ENCODE measurements around the gene M1AP. TPM values are rescaled to one million over a fixed set of nuclear protein-coding genes. Genes with fewer than 3 reads are reported as not detected.
A peak's percentile ranks its signal among the peaks of the same experiment; 100 is the strongest.

The M1AP gene
- total RNA-seq, 2 donors from 2014 or later: 0.60 TPM; not detected in 1

DNA sequence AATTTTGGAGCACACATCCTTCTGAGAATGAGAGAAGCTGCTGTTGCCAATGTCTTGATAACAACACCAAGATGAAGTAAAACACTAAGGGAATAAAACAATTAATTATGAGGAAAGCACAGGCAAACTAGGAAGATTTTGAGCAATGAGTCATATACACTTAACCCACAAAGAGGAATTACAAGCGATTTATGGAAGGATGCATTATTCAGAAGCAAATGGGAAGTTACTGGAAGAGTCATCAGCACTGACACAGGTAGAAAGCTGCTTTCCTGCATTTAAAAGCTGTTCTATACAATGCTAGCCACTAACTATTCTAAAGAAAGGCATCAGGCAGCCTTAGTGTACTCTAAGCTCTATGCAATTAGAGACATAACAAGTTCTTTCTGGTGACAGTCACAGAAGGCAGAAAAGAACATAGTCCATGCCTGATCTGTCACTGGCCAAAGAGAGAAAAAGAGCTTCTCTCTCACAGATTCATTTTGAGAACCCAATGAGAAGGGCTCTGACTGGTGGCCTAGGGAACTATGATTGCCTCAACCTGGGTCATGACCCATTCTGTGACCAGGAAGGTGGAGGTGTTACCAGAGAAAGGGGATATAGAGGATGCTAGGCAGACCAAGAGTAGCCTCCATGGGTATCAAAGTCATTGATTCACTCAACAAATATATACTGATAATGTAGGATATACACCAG is 45.4 kb downstream of the M1AP start:
- H3K9me3 ChIP-seq (ENCODE audit: control insufficient read depth, low read length, poor library complexity, severe bottlenecking): no peaks in the 10 kb centered on the region
- Mint-ChIP-seq H3K27me3 (peaks cover 26% of the 10 kb centered on the region), H3K4me1 (peaks cover 5% of the 10 kb centered on the region), H3K27ac (no peak overlapping the region), H3K36me3 (ENCODE audit: low read depth) (no peaks in the 10 kb centered on the region), H3K4me3 (no peak overlapping the region)
- DNase-seq: no peak
- no peak for ATAC-seq

- DNase-seq: no peak
- Mint-ChIP-seq H3K4me3 (no peak overlapping the region), H3K36me3 (ENCODE audit: low read depth) (no peaks in the 10 kb centered on the region), H3K4me1 (peaks cover 5% of the 10 kb centered on the region), H3K27ac (no peak overlapping the region), H3K27me3 (peaks cover 30% of the 10 kb centered on the region)
- H3K9me3 ChIP-seq (ENCODE audit: control insufficient read depth, low read length, poor library complexity, severe bottlenecking): no peaks in the 10 kb centered on the region
- no peak for ATAC-seq
Measured at GRCh38 chr2:74599676-74600075, 48.5 kb downstream of the M1AP start.

DNA sequence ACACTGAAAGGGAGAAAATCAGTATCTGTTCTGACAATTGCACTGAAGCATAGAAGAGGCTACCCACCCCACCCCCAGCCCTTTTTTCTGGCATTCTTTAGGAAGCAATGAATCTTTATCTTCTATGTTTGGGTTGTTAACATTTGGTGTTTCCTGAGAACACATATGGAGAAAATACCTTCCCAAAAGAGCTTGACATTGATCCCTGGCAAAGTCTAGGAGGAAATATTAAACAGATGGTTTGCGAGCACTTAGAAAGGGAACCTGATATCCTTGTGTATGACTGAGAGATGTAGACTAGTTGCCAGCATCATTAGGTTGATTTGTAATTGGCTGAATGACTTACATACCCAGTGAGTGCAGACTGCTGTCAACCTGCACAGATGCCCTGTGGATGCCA is 50.7 kb downstream of the M1AP start:
- Mint-ChIP-seq H3K36me3 (ENCODE audit: low read depth) (peaks cover 2% of the 10 kb centered on the region), H3K4me1 (peaks cover under 1% of the 10 kb centered on the region), H3K27ac (no peak overlapping the region), H3K4me3 (no peak overlapping the region), H3K27me3 (peaks cover 43% of the 10 kb centered on the region)
- no peak for ATAC-seq
- H3K9me3 ChIP-seq (ENCODE audit: control insufficient read depth, low read length, poor library complexity, severe bottlenecking): no peaks in the 10 kb centered on the region
- no peak for DNase-seq

- Mint-ChIP-seq H3K4me1 (no peaks in the 10 kb centered on the region), H3K4me3 (no peak overlapping the region), H3K27ac (no peak overlapping the region), H3K27me3 (peaks cover 43% of the 10 kb centered on the region), H3K36me3 (ENCODE audit: low read depth) (peaks cover 2% of the 10 kb centered on the region)
- no peak for ATAC-seq
- H3K9me3 ChIP-seq (ENCODE audit: control insufficient read depth, low read length, poor library complexity, severe bottlenecking): no peaks in the 10 kb centered on the region
- DNase-seq: no peak
Measured at GRCh38 chr2:74596584-74596983, 51.5 kb downstream of the M1AP start.

- no peak overlapping the region for H3K27ac Mint-ChIP-seq
- H3K4me3 Mint-ChIP-seq: no peak overlapping the region
- DNase-seq (no peak), ATAC-seq (no peak)
- peaks cover 2% of the 10 kb centered on the region for H3K36me3 Mint-ChIP-seq (ENCODE audit: low read depth)
- no peaks in the 10 kb centered on the region for H3K4me1 Mint-ChIP-seq
- peaks cover 54% of the 10 kb centered on the region for H3K27me3 Mint-ChIP-seq
- H3K9me3 ChIP-seq (ENCODE audit: control insufficient read depth, low read length, poor library complexity, severe bottlenecking): no peaks in the 10 kb centered on the region
Measured at GRCh38 chr2:74593826-74594772, 54.0 kb downstream of the M1AP start.

GRCh38 chr2:74588664-74589063 is 59.5 kb downstream of the M1AP start:
- peaks cover 15% of the 10 kb centered on the region for H3K4me1 Mint-ChIP-seq
- DNase-seq (no peak), ATAC-seq (no peak)
- H3K27ac Mint-ChIP-seq: no peak overlapping the region
- H3K9me3 ChIP-seq (ENCODE audit: control insufficient read depth, low read length, poor library complexity, severe bottlenecking): no peaks in the 10 kb centered on the region
- no peak overlapping the region for H3K4me3 Mint-ChIP-seq
- H3K36me3 Mint-ChIP-seq (ENCODE audit: low read depth): peaks cover 2% of the 10 kb centered on the region
- H3K27me3 Mint-ChIP-seq: peaks cover 34% of the 10 kb centered on the region

GRCh38 chr2:74587664-74588277 is 60.4 kb downstream of the M1AP start:
- H3K4me1 Mint-ChIP-seq: peaks cover 15% of the 10 kb centered on the region
- DNase-seq (peak; percentile 16 to 45 (median 22)), ATAC-seq (peak; percentile 83)
- no peak overlapping the region for H3K27ac Mint-ChIP-seq
- no peaks in the 10 kb centered on the region for H3K36me3 Mint-ChIP-seq (ENCODE audit: low read depth)
- peaks cover 25% of the 10 kb centered on the region for H3K27me3 Mint-ChIP-seq
- H3K4me3 Mint-ChIP-seq: no peak overlapping the region
- H3K9me3 ChIP-seq (ENCODE audit: control insufficient read depth, low read length, poor library complexity, severe bottlenecking): no peaks in the 10 kb centered on the region

DNA sequence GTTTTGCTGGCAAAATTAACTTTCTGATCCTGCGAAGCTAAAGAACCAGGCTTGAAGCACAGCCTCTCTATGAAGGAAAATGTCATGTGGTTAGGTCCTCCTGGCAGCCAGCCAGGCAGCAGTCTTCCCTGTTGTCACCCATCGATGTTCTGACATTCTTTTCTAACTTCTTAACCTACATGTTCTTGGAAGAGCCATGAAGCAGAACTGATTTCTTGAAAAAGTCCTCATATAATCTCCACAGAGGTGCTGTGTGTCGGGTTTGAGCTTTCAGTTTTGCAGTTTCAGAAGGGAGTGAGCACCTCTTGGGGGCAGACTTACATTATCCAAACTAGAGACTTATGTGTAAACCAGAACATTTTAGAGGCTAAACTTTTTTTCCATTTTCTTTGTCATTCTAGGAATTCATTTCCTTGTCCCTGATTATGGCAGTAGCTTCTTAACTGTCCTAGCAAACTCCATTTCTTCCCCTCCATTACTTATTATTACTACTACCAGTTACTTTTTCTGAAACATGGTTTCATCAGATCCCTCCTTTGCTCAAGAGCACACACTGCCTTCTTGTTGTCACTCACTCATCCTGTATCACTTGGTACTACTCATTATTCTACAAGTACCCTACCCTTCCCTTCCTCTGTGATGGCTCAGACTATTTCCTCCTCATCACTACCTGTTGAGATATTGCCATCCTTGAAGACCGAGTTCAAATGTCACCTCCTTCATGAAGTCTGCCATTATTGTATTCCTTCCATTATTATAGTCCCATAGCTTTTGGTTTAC is 62.5 kb downstream of the M1AP start:
- DNase-seq (no peak), ATAC-seq (no peak)
- H3K4me1 Mint-ChIP-seq: peaks cover 15% of the 10 kb centered on the region
- no peaks in the 10 kb centered on the region for H3K36me3 Mint-ChIP-seq (ENCODE audit: low read depth)
- no peaks in the 10 kb centered on the region for H3K9me3 ChIP-seq (ENCODE audit: control insufficient read depth, low read length, poor library complexity, severe bottlenecking)
- H3K27ac Mint-ChIP-seq: peak overlapping the region; percentile 70
- H3K4me3 Mint-ChIP-seq: peak overlapping the region; percentile 36
- peaks cover 17% of the 10 kb centered on the region for H3K27me3 Mint-ChIP-seq

DNA sequence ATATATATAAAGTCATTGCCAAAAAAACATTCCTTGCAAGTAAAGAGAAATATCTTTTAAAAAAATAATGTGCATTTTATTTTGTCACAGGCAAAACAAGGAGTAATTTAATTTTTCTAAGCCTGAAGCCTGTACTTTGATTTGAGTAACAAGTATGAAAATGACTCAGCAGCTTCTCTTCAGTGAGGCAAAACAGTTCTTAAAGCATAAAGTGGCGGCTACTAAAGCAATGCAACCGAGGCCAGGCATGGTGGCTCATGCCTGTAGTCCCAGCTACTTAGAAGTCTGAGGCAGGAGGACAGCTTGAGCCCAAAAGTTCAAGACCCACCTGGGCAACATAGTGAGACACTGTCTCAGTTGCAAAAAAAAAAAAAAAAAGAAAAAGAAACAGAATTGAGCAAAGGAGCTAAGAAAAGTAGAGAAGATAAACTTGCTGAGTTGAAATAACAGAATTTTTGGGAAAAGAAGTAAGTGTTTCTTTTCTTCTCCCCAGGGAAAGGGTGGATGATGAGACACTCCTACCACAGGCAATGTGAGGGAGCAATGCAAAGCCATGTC is 64.0 kb downstream of the M1AP start:
- no peak overlapping the region for H3K4me3 Mint-ChIP-seq
- H3K4me1 Mint-ChIP-seq: peaks cover 17% of the 10 kb centered on the region
- DNase-seq: no peak
- peaks cover 19% of the 10 kb centered on the region for H3K27me3 Mint-ChIP-seq
- no peak for ATAC-seq
- no peak overlapping the region for H3K27ac Mint-ChIP-seq
- H3K9me3 ChIP-seq (ENCODE audit: control insufficient read depth, low read length, poor library complexity, severe bottlenecking): no peaks in the 10 kb centered on the region
- no peaks in the 10 kb centered on the region for H3K36me3 Mint-ChIP-seq (ENCODE audit: low read depth)

DNA sequence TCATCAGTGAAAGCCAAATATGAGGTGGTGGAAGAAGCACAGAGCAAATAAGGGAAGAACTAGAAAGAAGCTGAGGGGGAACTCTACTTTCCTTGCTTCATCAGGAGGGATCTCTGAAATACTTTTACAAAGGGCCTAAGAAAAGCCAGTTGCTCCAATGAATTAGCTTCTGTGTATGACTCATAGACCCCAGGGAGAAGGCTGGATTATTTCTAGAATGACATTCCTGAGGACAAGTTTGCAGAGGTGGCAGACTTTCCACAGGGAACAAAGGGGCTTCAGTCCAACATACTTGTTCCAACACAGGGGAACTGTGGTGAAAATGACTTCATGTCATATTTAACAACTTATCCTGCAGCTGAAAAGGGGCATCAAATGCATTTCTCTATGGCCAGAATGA is 64.6 kb downstream of the M1AP start:
- Mint-ChIP-seq H3K36me3 (ENCODE audit: low read depth) (no peaks in the 10 kb centered on the region), H3K4me1 (peaks cover 17% of the 10 kb centered on the region), H3K4me3 (no peak overlapping the region), H3K27me3 (peaks cover 19% of the 10 kb centered on the region), H3K27ac (no peak overlapping the region)
- ATAC-seq: no peak
- no peaks in the 10 kb centered on the region for H3K9me3 ChIP-seq (ENCODE audit: control insufficient read depth, low read length, poor library complexity, severe bottlenecking)
- no peak for DNase-seq

GRCh38 chr2:74582184-74582583 is 65.9 kb downstream of the M1AP start:
- no peak for ATAC-seq
- peaks cover 17% of the 10 kb centered on the region for H3K4me1 Mint-ChIP-seq
- H3K4me3 Mint-ChIP-seq: no peak overlapping the region
- H3K9me3 ChIP-seq (ENCODE audit: control insufficient read depth, low read length, poor library complexity, severe bottlenecking): no peaks in the 10 kb centered on the region
- no peak for DNase-seq
- H3K27ac Mint-ChIP-seq: no peak overlapping the region
- H3K27me3 Mint-ChIP-seq: peaks cover 28% of the 10 kb centered on the region
- H3K36me3 Mint-ChIP-seq (ENCODE audit: low read depth): no peaks in the 10 kb centered on the region

DNA sequence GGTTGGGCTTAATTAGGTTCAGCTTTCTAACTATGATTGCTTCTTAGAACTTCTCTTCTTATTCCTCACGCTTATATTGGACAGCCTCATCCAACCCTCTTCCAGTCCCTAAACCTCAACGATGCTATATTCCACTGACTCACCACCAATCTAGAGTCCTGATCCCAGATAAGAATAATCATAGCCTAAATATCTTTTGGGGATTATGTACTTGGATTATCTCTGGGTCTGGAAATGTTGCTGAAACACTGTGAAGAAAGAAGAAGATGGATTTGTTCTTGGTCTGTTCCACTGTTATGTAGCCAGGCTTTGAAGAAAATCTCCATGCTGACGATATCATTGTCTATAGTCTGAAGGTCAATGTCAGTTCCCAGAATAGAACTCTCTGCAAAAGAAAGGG is 66.7 kb downstream of the M1AP start:
- no peak overlapping the region for H3K27ac Mint-ChIP-seq
- no peak for ATAC-seq
- H3K27me3 Mint-ChIP-seq: peaks cover 28% of the 10 kb centered on the region
- H3K9me3 ChIP-seq (ENCODE audit: control insufficient read depth, low read length, poor library complexity, severe bottlenecking): no peaks in the 10 kb centered on the region
- H3K4me3 Mint-ChIP-seq: no peak overlapping the region
- H3K4me1 Mint-ChIP-seq: peaks cover 17% of the 10 kb centered on the region
- no peak for DNase-seq
- no peaks in the 10 kb centered on the region for H3K36me3 Mint-ChIP-seq (ENCODE audit: low read depth)
